A673 (cell line): ENCODE measurements around the gene ACBD7.

Experiments
- CTCF ChIP-seq: fragments of 300-800, 200-600 bp; sonication (generic); conservative IDR thresholded peaks from 2 replicates; pipeline ENCODE4 v1.5.1; 2017; ENCODE audit warnings: low read depth, mild to moderate bottlenecking, antibody characterized with exemption, low read length, moderate library complexity, mixed read lengths
- EZH2 ChIP-seq: fragments of 200-600 bp; sonication (generic); IDR thresholded peaks from 2 replicates; pipeline ENCODE4 v1.6.1; 2017; ENCODE audit warnings: borderline replicate concordance, low read depth, mild to moderate bottlenecking, mixed read lengths, antibody characterized with exemption, low read length; ENCODE audit not compliant: poor library complexity, severe bottlenecking

DNA sequence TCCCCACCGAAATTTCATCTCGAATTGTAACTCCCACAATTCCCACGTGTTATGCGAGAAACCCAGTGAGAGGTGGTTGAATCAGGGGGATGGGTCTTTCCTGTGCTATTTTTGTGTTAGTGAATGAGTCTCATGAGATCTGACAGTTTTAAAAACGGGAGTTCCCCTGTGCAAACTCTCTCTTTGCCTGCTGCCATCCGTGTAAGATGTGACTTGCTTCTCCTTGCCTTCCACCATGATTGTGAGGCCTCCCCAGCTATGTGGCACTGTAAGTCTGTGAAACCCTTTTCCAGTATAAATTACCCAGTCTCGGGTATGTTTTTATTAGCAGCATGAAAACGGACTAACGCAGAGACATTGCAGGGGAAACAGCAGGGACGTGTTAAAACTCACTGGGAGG, 50.2 kb downstream of the ACBD7 start:
- TF ChIP-seq CTCF (no peak), EZH2 (no peak)
